ENCODE measurements around the gene DPP3.

- TF ChIP-seq POLR2A (IDR thresholded peaks at IDR 0.05) (no peak), CTCF (IDR thresholded peaks at IDR 0.05) (no peak)
Observed at GRCh38 chr11:66498506-66498905, 18.3 kb downstream of the DPP3 start.

All from suprapubic skin (tissue), 3 donors.